Ishikawa (cell line): Measurements from ENCODE around the gene CFAP97D1.

Experiments
- CREB1 ChIP-seq: IDR thresholded peaks from 2 replicates; pipeline ENCODE4 v1.6.1; 2012; ENCODE audit warnings: low read depth
- EP300 ChIP-seq: IDR thresholded peaks from 2 replicates; pipeline ENCODE4 v1.6.1; 2012; ENCODE audit warnings: borderline replicate concordance
- NFIC ChIP-seq: IDR thresholded peaks from 2 replicates; pipeline ENCODE4 v1.6.1; 2012
- RAD21 ChIP-seq: IDR thresholded peaks from 2 replicates; pipeline ENCODE4 v1.6.1; 2012; ENCODE audit warnings: low read depth
- TAF1 ChIP-seq: IDR thresholded peaks from 2 replicates; pipeline ENCODE4 v1.6.1; 2012; ENCODE audit warnings: low read depth, mild to moderate bottlenecking
- TCF12 ChIP-seq: IDR thresholded peaks from 2 replicates; pipeline ENCODE4 v1.6.1; 2012; ENCODE audit warnings: low read depth
- YY1 ChIP-seq: IDR thresholded peaks from 2 replicates; pipeline ENCODE4 v1.6.1; 2012; ENCODE audit warnings: low read depth
- ZBTB7A ChIP-seq: IDR thresholded peaks from 2 replicates; pipeline ENCODE4 v1.6.1; 2012; ENCODE audit warnings: low read depth
- TF ChIP-seq, protein P1 (sequence below): IDR thresholded peaks from 2 replicates; pipeline ENCODE4 v1.6.1; 2012; ENCODE audit warnings: low read depth, mild to moderate bottlenecking

DNA sequence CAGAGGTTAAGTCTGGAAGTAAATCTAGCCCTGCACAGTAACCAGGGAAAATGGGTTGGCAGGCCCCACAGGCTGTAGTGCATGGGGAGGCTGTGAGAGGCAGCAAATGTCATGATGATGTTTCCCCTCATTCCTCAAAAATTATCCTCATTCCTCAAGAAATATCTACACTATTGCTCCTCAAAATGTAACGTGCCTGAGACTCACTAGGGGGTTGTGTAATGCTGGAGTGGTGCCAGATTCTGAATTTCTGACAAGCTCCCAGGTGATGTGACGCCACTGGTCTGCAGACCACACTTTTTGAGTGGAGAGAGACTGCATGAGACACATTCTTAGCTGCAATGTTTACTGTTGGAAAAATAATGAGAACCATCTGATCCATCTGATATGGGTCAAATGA lies 53.9 kb downstream of the CFAP97D1 start:
- no peak for TF ChIP-seq EP300
- peak; percentile 40; the same call in 1 of the 2 replicates for TF ChIP-seq NFIC
- TF ChIP-seq CREB1 = no peak
- no peak for TF ChIP-seq TAF1
- TF ChIP-seq, protein P1, sequence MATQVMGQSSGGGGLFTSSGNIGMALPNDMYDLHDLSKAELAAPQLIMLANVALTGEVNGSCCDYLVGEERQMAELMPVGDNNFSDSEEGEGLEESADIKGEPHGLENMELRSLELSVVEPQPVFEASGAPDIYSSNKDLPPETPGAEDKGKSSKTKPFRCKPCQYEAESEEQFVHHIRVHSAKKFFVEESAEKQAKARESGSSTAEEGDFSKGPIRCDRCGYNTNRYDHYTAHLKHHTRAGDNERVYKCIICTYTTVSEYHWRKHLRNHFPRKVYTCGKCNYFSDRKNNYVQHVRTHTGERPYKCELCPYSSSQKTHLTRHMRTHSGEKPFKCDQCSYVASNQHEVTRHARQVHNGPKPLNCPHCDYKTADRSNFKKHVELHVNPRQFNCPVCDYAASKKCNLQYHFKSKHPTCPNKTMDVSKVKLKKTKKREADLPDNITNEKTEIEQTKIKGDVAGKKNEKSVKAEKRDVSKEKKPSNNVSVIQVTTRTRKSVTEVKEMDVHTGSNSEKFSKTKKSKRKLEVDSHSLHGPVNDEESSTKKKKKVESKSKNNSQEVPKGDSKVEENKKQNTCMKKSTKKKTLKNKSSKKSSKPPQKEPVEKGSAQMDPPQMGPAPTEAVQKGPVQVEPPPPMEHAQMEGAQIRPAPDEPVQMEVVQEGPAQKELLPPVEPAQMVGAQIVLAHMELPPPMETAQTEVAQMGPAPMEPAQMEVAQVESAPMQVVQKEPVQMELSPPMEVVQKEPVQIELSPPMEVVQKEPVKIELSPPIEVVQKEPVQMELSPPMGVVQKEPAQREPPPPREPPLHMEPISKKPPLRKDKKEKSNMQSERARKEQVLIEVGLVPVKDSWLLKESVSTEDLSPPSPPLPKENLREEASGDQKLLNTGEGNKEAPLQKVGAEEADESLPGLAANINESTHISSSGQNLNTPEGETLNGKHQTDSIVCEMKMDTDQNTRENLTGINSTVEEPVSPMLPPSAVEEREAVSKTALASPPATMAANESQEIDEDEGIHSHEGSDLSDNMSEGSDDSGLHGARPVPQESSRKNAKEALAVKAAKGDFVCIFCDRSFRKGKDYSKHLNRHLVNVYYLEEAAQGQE = no peak
- no peak for TF ChIP-seq YY1
- TF ChIP-seq TCF12 = no peak
- TF ChIP-seq ZBTB7A = no peak
- no peak for TF ChIP-seq RAD21
